Urinary bladder (tissue), 4 donors: ENCODE data around the gene MRPL21. TPM values are rescaled to one million over a fixed set of nuclear protein-coding genes. Genes with fewer than 3 reads are reported as not detected.

Experiments
- DNase-seq: peaks from one replicate; pipeline ENCODE4 v3.0.0-alpha.2; 2015; ENCODE audit errors: extremely low spot score
- H3K27ac ChIP-seq: one replicate; pipeline ENCODE4 v1.5.1; 2013; ENCODE audit warnings: low read depth, mild to moderate bottlenecking, moderate library complexity
- H3K36me3 ChIP-seq: one replicate; pipeline ENCODE4 v1.6.1; 2013; ENCODE audit warnings: mild to moderate bottlenecking, moderate library complexity; ENCODE audit not compliant: insufficient read depth
- H3K4me1 ChIP-seq: one replicate; pipeline ENCODE4 v1.6.1; 2013; ENCODE audit warnings: mild to moderate bottlenecking, moderate library complexity; ENCODE audit not compliant: insufficient read depth
- H3K4me3 ChIP-seq: one replicate; pipeline ENCODE4 v1.5.1; 2013; ENCODE audit warnings: low read depth, low read length
- WGBS: extraction: QIAGEN DNeasy Blood & Tissue Kit; methylation state at CpG from one replicate; pipeline ENCODE4 v1.1.7; 2013; 5-methylcytosine and 5-hydroxymethylcytosine counted together
- polyA plus RNA-seq: library from polyadenylated mRNA; stranded (reverse); fragments of 200-250 nt; gene quantifications from one replicate; pipeline ENCODE4 v1.2.3, GENCODE V29; 2013
- total RNA-seq: library from RNA; depleted of rRNA; stranded (reverse); fragments of >200 nt; gene quantifications from one replicate; pipeline ENCODE4 v1.2.3, GENCODE V29; 2014
- donor health status: healthy with polysubstance abuse.
- donor health status: healthy.

MRPL21 gene
- total and polyA plus RNA-seq, 2 donors: 46.1 to 80.8 TPM

DNA sequence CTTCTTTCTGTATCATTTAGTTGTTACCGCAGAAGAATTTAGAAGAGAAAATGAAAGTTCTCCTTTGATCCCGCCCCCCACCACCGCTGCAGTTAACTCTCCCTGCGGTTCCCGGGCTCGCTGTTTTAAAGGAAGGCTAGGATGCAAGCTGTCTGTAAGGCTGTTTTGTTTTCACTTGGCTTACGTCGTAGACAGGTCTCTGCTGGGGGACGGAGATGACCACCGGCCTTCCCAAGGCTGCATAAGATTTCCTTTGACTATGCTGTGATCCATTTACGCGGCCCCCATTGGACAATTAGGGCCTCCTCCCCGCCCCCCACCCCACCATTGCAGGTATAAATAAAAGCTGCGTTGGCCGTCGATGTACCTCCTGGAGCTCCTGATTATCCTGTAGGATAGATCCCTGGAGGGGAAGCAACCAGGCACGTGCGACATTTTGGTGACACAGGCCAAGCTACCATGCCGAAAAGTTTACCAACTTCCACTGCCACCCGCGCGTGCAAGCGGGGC is 60.5 kb downstream of the MRPL21 start:
- Histone ChIP-seq H3K36me3 (no peaks in the 10 kb centered on the region), H3K4me1 (peaks cover under 1% of the 10 kb centered on the region), H3K4me3 (peak overlapping the region; percentile 32), H3K27ac (no peak overlapping the region)
- WGBS: 21% methylated on average over 23 of the region's 23 CpGs
- no peak for DNase-seq

DNA sequence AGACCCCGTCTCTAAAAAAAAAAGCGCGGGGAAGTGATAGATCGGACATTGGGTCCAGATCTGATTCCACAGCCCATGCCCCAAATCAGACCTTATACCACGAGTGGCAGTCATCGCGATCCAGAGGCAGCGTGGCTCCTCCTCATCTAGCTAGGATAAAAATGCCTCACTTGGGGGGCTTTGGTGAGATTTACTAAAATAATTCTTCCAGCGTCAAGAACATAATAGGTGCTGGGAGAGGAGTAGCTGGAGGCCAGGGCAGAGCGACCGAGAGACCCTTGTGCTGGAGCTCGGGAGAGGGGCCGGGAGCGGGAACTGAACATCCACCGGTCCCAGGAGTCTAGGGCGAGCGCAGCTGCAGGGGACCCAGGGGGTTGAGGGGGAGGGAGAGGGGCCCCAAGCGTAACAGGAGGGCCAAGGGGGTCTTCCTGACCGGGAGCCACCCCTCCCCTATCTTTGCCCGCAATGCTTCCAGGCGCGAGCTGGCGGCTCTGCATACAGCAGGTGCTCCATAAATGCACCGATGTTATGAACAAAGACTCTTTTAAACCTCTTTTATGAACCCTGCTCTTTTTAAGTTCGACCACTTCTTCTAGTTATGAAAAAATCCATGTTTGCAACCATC is 61.1 kb downstream of the MRPL21 start:
- peak overlapping the region; percentile 32 for H3K4me3 ChIP-seq
- H3K4me1 ChIP-seq: peaks cover 3% of the 10 kb centered on the region
- WGBS: 31% methylated on average over 25 of the region's 25 CpGs
- no peak for DNase-seq
- H3K36me3 ChIP-seq: no peaks in the 10 kb centered on the region
- H3K27ac ChIP-seq: no peak overlapping the region

DNA sequence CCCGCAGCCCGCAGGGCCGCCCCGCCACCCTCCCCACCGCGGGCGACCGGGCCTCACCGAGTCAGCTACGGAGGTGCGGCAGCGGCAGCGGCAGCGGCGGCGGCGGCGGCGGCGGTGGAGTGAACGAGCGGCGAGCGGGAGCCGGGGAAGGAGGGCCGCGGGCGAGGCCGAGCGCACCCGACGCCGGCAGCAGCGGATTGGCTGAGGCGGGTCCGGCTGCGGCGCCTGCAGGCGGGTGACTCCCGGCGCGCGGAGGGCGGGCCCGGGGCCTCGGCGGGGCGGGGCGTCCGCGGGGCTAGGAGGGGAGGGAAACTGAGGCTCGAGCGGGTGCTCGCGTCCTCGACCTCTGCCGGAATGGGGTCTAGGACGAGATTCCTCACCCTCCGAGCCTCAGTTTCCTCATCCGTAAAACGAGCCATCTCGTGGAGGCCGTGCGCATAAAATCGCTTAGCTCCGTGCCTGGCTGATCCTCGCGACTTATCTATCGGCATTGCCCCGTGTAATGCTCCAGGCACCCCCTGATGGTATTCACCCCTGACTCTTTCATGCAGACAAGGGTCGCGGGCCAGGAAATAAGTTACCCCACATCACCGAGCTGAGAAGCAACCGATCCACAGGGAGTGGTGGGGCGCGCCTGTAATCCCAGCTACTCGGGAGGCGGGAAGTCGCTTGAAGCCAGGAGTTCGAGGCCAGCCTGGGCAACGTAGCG is 61.8 kb downstream of the MRPL21 start, which contains the start of gene CPT1A:
Gene CPT1A (minus strand): TSS at position 199 of the 709 bp plus-strand sequence. CDS start 26,442 bp downstream, outside the sequence.
- DNase-seq: no peak
- Histone ChIP-seq H3K4me3 (peak within 1 kb of the TSS; percentile 92), H3K4me1 (peaks cover 3% of the 10 kb centered on the region), H3K36me3 (no peaks in the 10 kb centered on the region), H3K27ac (peak within 1 kb of the TSS; percentile 87)
- WGBS: 5% methylated on average over 82 of the region's 82 CpGs

Other genes starting within 250 kb of the MRPL21 start
- 1.0 TPM for gene GAL, start 219.3 kb downstream of the MRPL21 start, total RNA-seq
- 8.7 TPM for gene GAL, start 219.3 kb downstream of the MRPL21 start, polyA plus RNA-seq
- 1.0 TPM for gene TESMIN, start 152.3 kb downstream of the MRPL21 start, total RNA-seq
- 0.70 TPM for gene TESMIN, start 152.3 kb downstream of the MRPL21 start, polyA plus RNA-seq
- gene CPT1A, start 61.9 kb downstream of the MRPL21 start, total RNA-seq: 20.4 TPM
- 24.5 TPM for gene CPT1A, start 61.9 kb downstream of the MRPL21 start, polyA plus RNA-seq
- 9.1 TPM for gene IGHMBP2, start 59 bp upstream of the MRPL21 start, total RNA-seq
- gene IGHMBP2, start 59 bp upstream of the MRPL21 start, polyA plus RNA-seq: 15.3 TPM
- gene MRGPRD, start 77.2 kb upstream of the MRPL21 start, total RNA-seq: not detected
- 1.5 TPM for gene MRGPRD, start 77.2 kb upstream of the MRPL21 start, polyA plus RNA-seq
- 48.5 TPM for gene MRGPRF, start 109.4 kb upstream of the MRPL21 start, total RNA-seq
- 151 TPM for gene MRGPRF, start 109.4 kb upstream of the MRPL21 start, polyA plus RNA-seq
- gene TPCN2, start 145.1 kb upstream of the MRPL21 start, total RNA-seq: 14.0 TPM
- gene TPCN2, start 145.1 kb upstream of the MRPL21 start, polyA plus RNA-seq: 14.4 TPM